KBM-7 (cell line): ENCODE data around the gene CCDC175.

Source experiments
- DNase-seq: peaks from one replicate; pipeline ENCODE4 v3.0.0-alpha.2; 2015
- in situ Hi-C: fragments of 300-500 bp; cut with MboI; formaldehyde crosslinking; loops from 2 replicates; pipeline ENCODE4 v1.14.3; 2020; ENCODE audit warnings: low sequenced_read_pairs, low pct_unique_long_range_greater_than_20kb, mixed read lengths

CCDC175 gene

DNA sequence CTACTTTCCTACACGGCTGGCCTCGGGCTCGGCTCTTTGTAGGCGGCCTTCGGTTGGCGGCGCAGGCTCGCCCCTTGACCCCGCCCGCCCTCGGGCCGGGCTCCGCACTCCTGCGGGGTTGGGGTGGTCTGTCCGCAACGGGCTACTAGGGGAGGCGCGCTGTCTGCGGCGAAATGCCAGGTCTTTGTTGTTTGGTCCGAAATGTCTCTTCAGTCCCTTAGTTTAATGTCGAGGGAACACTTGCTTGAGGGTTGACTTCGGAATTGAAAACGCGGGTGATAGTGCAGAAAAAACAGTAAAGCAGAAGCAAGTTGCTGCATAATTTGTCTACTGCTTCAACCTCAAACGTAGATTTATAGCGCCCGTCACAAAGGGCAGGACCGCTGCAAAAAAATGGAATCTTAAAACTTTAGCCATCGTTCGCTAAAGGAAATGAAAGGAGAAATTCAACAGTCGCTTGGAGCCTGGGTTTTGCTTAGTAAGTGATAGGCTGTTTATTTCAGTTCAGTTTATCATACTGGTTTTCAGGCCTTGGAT, 91.9 kb downstream of the CCDC175 start:
- in situ Hi-C loops = no loop called here
- no peak for DNase-seq

DNA sequence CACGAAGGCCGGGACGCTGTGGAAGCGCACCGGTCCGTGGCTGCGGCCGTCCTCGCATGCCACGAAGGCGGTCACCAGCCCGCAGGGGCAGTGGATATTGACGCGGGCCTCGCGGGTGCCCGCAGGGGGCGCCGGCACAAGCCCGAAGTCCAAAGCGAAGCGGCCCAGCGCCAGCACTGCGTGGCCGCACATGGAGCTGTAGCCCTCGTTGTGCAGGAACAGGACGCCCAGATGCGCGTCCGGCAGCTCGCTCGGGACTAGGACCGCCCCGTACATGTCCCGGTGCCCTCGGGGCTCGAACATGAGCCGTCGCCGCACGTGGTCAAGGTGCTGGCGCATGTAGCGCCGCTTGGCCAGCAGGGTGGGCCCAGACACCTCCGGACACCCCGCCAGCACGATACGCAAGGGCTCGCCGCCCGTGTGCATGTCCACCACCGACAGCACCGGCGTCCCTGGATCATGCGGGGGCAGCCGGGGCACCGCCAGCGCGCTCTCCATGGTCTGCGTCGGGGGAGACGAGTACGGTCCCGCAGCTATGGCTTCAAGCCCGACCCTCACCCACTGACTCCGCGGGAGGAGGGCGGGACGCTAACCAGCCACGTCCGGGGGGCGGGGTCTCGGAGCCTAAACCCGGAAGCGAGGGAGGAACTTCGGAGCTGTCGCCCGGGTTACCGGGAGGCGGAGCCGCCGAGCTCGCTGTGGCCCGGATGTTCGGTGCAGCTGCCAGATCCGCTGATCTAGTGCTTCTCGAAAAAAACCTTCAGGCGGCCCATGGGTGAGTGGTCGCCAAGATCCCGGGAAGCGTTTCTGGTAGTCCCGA, 92.6 kb downstream of the CCDC175 start, which contains the start of the genes JKAMP and L3HYPDH:
Gene JKAMP (plus strand): TSS at position 699 of the 820 bp plus-strand sequence. CDS start 73 bp downstream, at position 772.
Gene L3HYPDH (minus strand): TSS at position 590 of the 820 bp plus-strand sequence. CDS start 92 bp downstream, at position 498.
- peak; percentile 94 for DNase-seq
- in situ Hi-C loops = no loop called here

- in situ Hi-C loops = no loop called here
- DNase-seq = no peak
Observed at GRCh38 chr14:59483363-59483762, 93.2 kb downstream of the CCDC175 start.

DNA sequence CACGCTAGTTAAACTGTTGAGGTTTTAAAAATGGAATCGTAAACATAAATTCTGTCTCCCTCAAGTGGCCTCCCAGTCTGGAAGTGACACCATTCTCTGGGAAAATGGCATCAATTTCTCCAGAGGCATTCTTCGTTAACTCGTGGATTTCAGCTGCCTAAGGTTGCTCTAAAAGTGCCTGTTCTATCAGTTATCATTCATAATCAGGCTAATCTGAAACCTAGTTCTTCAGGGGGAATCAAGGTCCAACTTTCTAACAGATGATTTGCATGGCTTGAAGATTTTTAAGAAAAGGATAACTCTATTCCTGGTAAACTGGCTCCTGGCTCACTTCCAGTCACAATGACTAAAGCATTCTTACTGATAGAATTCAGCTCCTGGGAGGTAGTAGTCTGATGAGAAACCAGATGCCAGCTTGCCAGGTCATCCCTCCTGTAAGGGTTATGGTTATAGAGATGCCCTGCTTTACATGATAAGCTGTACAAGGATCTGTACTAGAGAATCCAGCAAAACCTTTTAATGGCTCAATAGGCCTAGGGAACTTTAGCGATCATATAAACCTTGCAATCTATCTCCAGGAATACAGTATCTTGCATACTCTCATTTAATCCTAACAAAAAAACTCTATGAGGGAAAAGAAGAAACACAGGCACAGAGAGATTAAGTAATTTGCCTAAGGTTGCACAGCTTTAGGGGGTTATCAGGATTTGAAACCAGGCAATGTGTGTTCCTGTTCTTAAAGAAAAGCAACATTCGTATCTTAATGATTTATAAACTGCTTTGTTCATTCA, 93.9 kb downstream of the CCDC175 start:
- in situ Hi-C loops = no loop called here
- no peak for DNase-seq

DNA sequence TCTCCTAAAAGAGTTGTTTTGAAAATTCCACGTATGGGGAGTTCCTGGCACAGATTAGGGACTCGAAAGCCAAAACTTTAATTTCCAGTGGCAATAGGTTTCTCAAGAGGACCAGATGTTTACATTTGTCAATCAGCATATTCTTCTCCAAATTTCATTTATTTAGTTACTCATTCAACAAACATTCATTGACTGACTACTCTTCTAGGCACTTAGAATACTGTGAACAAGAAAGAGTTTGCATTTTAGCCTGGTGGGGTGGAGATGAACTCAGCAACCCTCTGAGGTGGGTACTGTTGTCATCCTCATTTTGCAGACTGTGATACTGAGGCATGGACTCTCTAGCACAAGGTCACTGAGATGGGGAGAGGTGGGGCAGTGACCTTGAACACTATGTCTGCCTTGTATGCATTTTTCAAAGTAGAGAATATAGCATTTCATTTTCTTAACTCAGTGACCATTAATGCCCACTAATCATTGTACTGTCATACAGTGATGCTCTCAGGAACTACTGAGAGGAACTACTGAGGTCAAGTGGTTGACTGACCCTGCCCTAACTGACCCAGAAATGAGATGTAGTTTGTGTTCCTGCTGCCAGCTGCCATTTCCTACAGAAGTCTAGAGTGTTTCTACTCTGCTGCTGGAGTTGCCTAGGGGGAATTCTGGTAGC, 94.6 kb downstream of the CCDC175 start:
- in situ Hi-C loops = no loop called here
- no peak for DNase-seq

DNA sequence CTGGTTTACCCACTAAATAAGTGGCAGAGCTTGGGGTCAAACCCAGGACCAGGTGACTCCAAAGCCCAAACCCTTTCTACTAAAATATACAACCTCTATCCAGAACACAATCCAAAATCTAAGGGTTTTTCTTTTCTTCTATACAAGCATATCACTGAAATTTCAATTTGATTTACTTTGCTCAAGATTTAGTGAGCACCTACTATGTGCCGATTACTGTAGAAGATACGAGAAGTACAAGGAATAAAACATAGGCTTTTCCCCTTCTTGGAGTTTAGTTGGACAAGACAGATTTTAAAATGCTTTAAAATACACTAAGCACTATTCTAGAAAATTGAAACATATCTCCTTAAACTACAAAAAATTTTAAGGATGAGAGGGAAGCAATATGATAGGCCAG, 95.2 kb downstream of the CCDC175 start:
- in situ Hi-C loops = no loop called here

GRCh38 chr14:59480166-59480565, 96.4 kb downstream of the CCDC175 start:
- in situ Hi-C loops = no loop called here
- DNase-seq = no peak

More for the DNA sequence above, 95.2 kb downstream of the CCDC175 start:
- no peak for DNase-seq

DNA sequence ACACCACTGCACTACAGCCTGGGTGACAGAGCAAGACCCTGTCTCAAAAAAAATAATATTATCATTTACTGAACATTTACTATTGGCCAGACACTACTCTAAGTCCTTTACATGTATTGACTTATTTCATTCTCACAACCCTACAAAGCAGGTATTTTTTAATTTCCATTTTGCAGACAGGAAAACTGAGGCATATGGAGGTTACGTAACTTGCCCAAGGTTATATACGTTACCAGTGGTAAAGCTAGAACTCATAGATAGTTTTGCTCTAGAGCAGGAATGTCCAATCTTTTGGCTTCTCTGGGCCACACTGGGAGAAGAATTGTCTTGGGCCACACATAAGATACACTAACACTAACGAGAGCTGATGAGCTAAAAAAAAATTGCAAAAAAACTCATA, 98.1 kb downstream of the CCDC175 start:
- no peak for DNase-seq

DNA sequence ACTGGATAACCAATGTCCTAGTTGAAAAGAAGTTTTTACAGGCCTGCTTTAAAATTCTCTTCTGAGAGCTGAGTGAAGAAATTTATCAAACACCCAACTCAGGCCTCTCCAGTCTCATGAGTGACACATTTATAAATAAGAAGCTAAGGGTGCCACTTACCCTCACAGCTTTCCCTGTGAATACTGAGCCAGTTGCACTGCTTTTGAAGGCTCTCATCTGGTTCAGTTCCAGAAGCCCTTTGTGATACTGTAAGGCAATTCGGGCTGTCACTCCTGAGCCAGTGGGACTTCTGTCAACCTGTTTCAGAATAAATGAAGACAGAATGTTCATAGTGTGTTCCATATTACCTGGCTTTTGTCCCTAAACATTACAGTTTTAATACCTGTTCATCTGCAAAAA, 100.9 kb downstream of the CCDC175 start:
- in situ Hi-C loops = no loop called here
- DNase-seq = no peak

More for the DNA sequence above, 98.1 kb downstream of the CCDC175 start:
- in situ Hi-C loops = no loop called here

GRCh38 chr14:59474172-59474571, 102.4 kb downstream of the CCDC175 start:
- no peak for DNase-seq
- in situ Hi-C loops = no loop called here

DNA sequence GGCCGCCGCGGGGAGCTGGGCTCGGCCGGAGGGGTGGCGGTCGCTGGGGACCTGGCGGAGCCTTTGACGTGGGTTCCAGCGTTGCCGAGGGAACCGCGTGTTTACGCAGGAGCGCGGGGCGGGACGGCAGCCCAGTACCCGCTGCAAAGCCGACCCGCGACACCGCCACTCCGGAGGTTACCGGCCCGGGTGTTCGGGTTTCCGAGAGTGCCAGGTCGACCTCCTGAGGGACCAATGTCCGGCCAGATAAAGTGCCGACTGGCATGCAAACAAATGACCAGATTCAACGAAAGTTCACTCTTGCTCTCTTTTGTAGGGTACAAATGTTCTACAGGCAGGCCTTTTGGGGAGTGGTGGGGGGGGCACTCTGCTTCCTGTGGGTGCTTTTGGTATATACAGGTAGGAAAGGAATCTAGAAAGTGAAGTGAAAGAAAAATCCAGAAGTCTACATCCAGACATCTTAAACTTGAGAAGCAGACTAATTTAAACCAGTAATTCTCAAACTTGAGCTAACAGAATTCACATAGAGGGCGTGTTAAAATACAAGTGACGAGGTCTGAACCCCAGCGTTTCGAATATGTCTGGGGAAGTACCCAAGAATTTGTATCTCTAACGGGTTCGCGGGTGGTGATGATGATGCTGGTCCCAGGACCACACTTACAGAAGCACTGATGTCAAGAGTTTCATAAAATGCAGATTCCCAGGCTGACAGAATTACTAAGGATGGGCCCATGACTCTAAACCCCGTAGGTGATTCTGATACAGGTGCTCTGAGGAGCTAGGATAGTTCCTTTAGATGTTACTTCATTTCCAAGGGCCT, 111.1 kb downstream of the CCDC175 start, which contains the start of gene GPR135:
Gene GPR135 (minus strand): TSS at position 65 of the 820 bp plus-strand sequence. CDS start 154 bp downstream, outside the sequence.
- no peak for DNase-seq
- in situ Hi-C loops = no loop called here

DNA sequence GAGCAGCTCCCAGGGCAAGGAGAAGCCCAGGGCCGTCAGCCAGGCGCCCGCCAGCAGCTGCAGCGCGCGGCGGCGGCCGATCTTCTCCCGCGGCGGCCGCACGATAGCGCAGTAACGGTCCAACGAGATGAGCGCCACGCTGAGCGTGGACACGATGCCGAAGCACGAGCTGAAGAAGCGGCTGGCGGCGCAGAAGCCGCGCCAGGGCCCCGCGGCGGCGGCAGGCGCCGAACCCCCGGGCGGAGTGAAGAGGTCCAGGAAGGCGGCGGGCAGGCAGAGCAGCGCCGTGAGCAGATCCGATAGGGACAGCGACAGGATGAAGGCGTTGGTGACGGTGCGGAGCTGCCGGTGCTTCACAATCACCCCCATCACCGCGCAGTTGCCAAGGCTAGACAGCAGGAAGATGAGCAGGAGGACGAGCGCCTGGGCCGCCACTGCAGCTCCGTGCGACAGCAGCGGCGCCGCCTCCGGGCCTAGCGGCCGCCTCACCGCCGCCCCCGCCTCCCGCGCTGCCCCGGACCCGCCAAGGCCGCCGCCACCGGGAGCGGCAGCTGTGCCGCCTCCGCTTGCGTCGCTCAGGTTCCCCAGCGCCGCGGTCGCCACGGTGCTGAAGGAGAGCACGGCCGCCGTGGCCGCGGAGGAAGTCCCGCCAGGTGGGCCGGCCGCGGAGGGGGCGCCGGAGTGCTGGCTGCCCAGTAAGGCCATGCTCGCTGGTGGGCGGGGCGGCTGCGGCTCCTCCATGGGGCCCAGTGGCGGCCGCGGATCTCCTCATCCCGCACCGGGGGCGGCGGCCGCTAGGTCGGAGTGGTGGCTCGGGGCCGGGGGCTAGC, 111.9 kb downstream of the CCDC175 start:
- DNase-seq = no peak
- in situ Hi-C loops = no loop called here

DNA sequence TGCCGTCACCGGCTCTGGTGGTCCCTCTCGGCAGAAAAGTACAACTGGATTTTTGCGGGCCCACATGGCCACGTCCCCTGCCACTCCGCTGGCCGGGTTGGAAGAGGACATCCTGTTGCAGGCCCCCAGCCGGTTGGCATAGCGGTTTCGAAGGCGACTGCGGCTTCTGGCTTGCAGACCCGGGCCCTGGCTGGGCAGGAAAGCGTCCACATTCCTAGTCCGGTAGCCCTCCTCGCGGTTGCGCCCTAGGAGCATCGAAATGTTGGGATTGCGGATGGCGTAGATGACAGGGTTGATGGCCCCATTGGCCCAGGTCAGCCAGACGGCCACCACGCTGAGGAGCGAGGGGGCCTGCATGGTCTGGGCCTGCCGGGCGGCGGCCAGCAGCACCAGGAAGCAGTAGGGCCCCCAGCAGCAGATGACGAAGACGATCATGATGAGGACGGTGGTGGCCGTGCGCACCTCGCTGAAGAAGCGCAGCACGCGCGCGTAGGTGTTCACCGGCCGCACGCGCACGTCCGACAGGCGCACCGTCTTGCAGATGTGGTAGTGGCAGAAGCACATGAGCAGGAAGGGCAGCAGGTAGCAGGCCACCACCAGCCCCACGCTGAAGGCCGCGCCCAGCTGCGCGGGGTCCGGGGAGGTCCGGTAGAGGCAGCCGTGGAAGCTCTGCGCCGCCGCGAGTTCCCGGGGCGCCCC, 112.7 kb downstream of the CCDC175 start:
- no peak for DNase-seq
- in situ Hi-C loops = no loop called here

DNA sequence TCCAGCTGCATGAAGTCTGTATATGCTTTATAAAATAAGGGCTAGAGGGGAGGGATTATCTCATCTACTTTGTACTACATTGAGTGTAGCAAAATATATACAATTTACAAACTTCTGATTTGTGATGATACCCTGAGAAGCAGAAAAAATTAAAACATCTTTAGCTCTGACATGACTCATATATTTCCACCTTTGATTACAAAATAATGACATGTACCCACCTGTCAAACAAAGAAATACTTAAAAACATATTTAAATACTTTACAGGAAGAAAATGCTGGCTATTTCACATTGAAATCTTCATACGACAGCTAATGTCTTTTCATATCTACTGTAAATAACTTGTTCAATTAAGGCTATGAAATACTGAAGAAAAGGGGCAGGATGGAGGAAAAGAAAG, 114.7 kb downstream of the CCDC175 start:
- in situ Hi-C loops = no loop called here
- DNase-seq = no peak

- DNase-seq = no peak
- in situ Hi-C loops = no loop called here
Observed at GRCh38 chr14:59460378-59460777, 116.2 kb downstream of the CCDC175 start.

DNA sequence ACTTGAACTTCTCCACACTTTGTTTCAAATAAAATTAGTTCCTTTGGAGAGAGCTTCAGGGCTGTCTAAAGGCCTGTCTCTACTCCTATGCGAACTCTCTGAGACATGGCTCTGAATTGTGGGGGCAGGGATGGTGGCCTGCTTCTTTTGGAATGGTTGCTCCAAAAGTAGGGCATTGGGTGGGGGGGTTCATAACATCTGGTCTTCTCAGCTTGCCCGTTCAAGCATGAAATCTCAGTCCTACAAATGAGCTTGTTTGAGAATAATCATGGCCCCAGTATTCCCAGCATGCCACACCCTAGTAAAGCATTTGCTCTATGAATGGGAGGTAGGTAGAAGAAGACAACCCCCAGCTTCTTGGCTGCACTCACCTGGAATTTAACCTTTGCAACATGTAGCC, 118.1 kb downstream of the CCDC175 start:
- in situ Hi-C loops = no loop called here
- DNase-seq = no peak

DNA sequence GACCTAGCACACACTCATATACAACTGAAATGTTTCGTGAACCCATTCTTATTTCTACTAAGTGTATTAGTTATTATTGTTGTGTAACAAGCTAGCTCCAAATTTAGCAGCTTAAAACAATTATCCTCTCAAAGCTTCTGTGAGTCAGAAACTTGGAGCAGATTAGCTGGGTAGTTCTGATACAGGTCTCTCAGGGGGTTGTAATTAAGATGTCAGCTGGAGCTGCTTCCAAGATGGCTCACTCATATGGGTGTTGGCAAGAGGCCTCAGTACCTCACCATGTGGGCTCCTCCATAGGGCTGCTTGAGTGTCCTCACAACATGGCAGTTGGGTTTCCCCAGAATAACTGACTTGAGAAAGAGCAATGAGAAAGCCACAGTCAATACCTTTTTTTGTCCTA, 121.2 kb downstream of the CCDC175 start:
- no peak for DNase-seq
- in situ Hi-C loops = no loop called here
